Endothelial cell of hepatic sinusoid (primary cell): ENCODE measurements around the gene VWA3B.
"Not testable (repeated sequence)": the region's sequence is repeated elsewhere in the genome, so short reads cannot be mapped to it uniquely, and the experiment has no call there.

ENCODE experiments used
- in situ Hi-C: cut with HindIII; loops from 2 replicates; pipeline ENCODE4 v1.10.0; 2017; ENCODE audit warnings: low sequenced_read_pairs

The VWA3B gene

GRCh38 chr2:98086491-98087446 lies at the start of gene VWA3B:
Gene VWA3B, plus strand, starts transcription at chr2:98087167. Its CDS starts 5,926 bp downstream, at chr2:98093093.
- in situ Hi-C loops, result loop anchor here (5.0 kb wide), 1 partner anchor 74 kb away; no protein-coding TSS in a partner anchor

- in situ Hi-C loops, result no loop called here
Observed at GRCh38 chr2:98037206-98037605, 49.8 kb upstream of the VWA3B start.

GRCh38 chr2:98037666-98038336 lies 49.2 kb upstream of the VWA3B start:
- in situ Hi-C loops, result no loop called here

- in situ Hi-C loops, result no loop called here
Observed at GRCh38 chr2:98039085-98039756, 47.7 kb upstream of the VWA3B start.

GRCh38 chr2:98040331-98040939 lies 46.5 kb upstream of the VWA3B start:
- in situ Hi-C loops, result no loop called here

- in situ Hi-C loops, result no loop called here
Observed at GRCh38 chr2:98043101-98043500, 43.9 kb upstream of the VWA3B start.

GRCh38 chr2:98044730-98045129 lies 42.2 kb upstream of the VWA3B start:
- in situ Hi-C loops, result not testable (repeated sequence)

GRCh38 chr2:98050070-98050469 lies 36.9 kb upstream of the VWA3B start:
- in situ Hi-C loops, result no loop called here

- in situ Hi-C loops, result no loop called here
Observed at GRCh38 chr2:98058191-98058975, 28.6 kb upstream of the VWA3B start.

GRCh38 chr2:98060277-98060676 lies 26.7 kb upstream of the VWA3B start:
- in situ Hi-C loops, result no loop called here

GRCh38 chr2:98063291-98063854 lies 23.6 kb upstream of the VWA3B start:
- in situ Hi-C loops, result no loop called here

GRCh38 chr2:98065808-98066207 lies 21.2 kb upstream of the VWA3B start:
- in situ Hi-C loops, result no loop called here

- in situ Hi-C loops, result no loop called here
Observed at GRCh38 chr2:98067160-98067559, 19.8 kb upstream of the VWA3B start.

- in situ Hi-C loops, result no loop called here
Observed at GRCh38 chr2:98070081-98070480, 16.9 kb upstream of the VWA3B start.

- in situ Hi-C loops, result no loop called here
Observed at GRCh38 chr2:98072442-98072841, 14.5 kb upstream of the VWA3B start.

- in situ Hi-C loops, result no loop called here
Observed at GRCh38 chr2:98078701-98079100, 8.3 kb upstream of the VWA3B start.

GRCh38 chr2:98084151-98084868 lies 2.7 kb upstream of the VWA3B start:
- in situ Hi-C loops, result no loop called here

- in situ Hi-C loops, result loop anchor here (5.0 kb wide), 1 partner anchor 73 kb away; no protein-coding TSS in a partner anchor
Observed at GRCh38 chr2:98084869-98085238, 2.1 kb upstream of the VWA3B start.

- in situ Hi-C loops, result loop anchor here (5.0 kb wide), 1 partner anchor 73 kb away; no protein-coding TSS in a partner anchor
Observed at GRCh38 chr2:98085649-98086048, 1.3 kb upstream of the VWA3B start.
